HFF-Myc (cell line): ENCODE measurements around the gene NCBP2L.
A peak's percentile ranks its signal among the peaks of the same experiment; 100 is the strongest.

Experiments used
- DNase-seq: peaks from one replicate; pipeline ENCODE4 v3.0.0-alpha.2; 2011; ENCODE audit warnings: low read depth; ENCODE audit errors: extremely low read depth
- H3K4me3 ChIP-seq: replicated peaks from 2 replicates; pipeline ENCODE4 v1.5.1; 2011; ENCODE audit warnings: low read depth, mild to moderate bottlenecking, control low read depth, low read length
- TF ChIP-seq, protein P1 (sequence below): IDR thresholded peaks from 2 replicates; pipeline ENCODE4 v1.5.1; 2012; ENCODE audit warnings: mild to moderate bottlenecking, low read depth, low read length, control low read depth; ENCODE audit errors: missing control alignments

NCBP2L gene

DNA sequence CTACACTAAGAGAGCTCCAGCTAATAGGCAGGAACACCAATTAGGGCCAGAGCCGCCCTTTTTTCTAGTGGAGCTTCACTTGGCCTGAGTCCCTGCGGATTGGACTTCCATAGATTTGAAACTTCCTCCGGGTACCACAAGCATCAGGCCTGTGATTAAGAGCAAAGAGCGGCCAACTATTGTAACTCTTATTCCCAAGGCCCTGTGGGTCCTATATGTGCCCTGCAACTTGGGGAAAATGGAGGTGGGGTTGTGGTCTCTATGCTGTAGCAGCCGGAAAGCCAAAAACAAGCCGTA, at the start of gene NCBP2L:
Gene NCBP2L (plus strand): TSS at position 198 of the 297 bp plus-strand sequence. CDS start 16,488 bp downstream, outside the sequence.
- peak within 1 kb of the TSS; percentile 35 for H3K4me3 ChIP-seq
- no peak for DNase-seq
- TF ChIP-seq, protein P1, sequence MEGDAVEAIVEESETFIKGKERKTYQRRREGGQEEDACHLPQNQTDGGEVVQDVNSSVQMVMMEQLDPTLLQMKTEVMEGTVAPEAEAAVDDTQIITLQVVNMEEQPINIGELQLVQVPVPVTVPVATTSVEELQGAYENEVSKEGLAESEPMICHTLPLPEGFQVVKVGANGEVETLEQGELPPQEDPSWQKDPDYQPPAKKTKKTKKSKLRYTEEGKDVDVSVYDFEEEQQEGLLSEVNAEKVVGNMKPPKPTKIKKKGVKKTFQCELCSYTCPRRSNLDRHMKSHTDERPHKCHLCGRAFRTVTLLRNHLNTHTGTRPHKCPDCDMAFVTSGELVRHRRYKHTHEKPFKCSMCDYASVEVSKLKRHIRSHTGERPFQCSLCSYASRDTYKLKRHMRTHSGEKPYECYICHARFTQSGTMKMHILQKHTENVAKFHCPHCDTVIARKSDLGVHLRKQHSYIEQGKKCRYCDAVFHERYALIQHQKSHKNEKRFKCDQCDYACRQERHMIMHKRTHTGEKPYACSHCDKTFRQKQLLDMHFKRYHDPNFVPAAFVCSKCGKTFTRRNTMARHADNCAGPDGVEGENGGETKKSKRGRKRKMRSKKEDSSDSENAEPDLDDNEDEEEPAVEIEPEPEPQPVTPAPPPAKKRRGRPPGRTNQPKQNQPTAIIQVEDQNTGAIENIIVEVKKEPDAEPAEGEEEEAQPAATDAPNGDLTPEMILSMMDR, result no peak

DNA sequence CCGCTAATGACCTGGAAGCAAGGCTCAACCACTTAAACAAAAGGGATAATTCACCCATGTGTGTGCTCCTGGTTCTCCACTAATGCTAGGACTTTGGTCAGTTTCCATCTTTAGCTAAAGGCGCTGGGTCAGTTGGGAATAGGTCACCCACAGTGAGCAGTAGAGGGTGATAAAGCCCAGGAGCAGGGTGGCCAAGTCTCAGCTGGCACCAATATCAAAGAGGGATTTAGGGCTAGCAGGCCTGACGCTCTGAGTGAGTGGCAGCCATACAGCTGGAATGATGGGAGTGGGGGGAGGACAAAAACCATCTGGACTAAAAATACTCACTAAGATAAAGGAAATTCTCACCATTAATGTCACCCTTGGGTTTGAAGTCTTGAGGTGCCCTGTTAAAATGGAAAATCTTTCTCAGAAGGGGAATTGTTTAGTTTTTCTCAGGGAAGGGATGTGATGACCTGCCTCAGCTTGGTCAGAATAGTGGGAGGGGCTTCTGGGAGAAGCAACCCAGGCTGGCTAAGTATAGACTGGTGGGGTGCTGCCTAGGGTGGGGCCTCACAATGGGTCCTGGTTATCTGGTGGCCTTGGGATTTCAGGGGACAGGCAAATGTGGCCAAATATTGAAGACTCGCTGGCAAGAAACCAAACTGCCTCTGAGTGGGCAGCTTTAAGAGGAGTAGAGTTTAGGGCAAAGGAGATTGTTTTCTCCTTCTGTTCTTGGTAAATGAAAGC, 49.0 kb upstream of the NCBP2L start:
- H3K4me3 ChIP-seq, result no peak overlapping the region
- TF ChIP-seq, protein P1, result no peak
- no peak for DNase-seq

DNA sequence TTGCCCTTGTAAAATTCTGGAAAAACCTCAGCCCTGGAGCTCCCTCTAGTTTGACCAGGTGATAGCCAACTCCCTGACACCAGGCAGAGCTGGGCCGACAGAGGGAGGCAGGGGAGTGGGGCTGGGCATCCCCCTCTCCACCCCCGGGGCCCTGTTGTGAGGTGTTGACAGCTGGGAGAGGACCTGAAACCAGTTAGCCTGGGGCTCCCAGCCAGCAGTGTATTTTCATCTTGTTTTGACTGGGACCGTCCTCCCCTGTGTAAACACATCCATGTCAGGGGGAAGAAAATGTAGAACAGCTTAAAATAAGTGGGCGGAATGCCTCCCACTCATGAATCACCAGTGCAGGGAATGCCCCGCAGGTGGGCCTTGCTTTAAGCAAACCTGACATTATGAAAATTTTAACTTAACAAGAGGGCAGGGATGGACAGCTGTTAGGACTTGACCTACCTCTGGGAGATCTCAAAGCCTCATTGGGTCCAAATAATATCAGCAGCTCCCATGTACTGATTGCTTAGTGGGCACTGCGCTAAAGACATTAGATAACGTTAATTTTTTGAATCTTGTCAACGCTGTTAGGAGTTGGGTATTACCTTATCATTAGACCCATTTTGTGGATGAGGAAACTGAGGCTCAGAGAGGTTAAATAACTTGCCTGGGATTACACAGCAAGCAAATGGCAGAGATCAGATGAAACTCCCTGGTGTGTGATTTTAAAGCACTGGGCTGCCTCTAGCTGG, 47.8 kb upstream of the NCBP2L start:
- H3K4me3 ChIP-seq, result no peak overlapping the region
- TF ChIP-seq, protein P1, result no peak
- no peak for DNase-seq

DNA sequence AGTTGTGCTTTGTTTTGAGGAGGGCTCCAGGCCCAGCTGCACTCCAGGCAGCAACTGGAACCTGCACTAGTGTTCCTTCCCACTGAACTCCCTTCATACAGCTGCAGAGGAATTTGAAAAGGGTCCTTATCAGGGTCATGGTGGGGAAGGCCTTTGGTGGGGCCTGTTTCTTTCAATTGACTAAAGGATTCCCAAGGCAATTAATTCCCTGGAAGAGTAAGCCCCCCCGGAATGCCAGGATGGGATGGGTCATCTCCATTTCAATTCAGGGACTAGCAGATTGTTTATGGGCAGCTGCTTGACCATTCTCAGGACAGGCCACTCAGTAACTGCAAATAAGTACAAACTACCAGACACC, 47.3 kb upstream of the NCBP2L start:
- TF ChIP-seq, protein P1, result no peak

DNA sequence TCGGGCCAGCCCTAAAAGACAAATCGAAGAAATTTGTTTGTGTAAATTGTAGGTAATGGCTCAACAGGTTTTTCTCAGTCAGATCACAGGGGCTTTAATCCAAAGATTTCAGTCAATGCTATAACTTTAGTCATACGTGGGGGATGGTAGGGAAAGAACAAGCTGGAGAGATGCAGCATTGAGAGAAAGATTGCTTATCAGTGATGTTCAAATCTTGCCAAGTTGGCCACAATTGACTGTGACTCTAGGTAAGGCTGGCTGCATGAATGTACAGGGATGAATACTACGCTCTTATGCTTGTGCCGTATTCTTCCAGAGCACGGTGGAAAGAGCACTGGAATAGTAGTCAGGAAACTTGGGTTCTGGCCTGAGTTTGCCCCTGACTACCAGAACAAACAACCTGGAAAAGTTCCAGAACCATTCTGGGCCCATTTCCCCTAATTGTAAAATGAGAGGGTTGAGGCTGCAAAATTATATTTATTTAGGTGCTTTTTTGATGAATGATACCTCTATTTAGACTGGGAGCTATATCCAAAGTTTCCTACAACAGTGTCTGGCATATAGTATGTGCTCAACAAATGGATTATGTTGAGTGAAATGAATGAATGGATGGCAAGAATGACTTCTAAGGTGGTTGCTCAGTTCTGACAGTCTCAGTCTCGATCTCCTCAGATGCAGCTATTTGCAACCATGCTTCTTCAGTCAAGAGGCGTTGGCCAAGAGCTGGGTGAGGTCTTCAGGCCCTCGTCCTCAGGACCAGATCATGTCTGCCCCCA, 46.4 kb upstream of the NCBP2L start:
- DNase-seq, result no peak
- TF ChIP-seq, protein P1, result no peak
- H3K4me3 ChIP-seq, result no peak overlapping the region

More for the DNA sequence above, 47.3 kb upstream of the NCBP2L start:
- H3K4me3 ChIP-seq, result no peak overlapping the region
- DNase-seq, result no peak

DNA sequence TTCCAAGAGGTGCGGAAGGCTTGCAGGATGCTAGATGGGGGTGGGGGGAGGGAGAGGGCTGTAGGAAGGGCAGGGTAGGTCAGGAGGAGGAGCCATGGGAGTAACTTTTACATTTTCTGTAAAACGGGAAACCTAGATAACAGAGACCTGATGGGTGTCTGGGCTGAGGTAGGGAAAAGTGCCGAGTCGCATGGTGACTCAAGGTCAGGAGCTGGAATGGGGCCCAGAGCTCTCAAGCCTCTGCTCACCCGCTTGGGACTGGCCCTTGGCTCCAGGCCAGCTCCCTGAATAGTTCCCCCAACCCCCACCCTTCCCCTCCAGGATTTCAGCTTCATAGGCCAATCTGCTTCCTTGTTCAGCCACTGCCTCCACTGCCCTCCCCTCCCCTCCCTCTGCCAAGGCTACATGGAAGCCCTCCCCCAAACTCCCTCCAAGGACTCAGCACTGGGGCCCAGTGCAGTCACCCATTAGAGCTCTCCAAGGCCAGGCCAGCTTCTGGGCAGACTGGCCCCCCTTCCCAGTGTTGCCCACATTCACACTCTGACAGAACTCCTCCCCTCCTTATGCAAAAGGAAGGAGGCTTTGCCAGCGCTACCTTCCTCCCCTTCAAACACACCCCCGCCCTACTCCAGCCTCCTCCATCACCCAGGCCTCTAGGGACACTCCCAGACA, 45.6 kb upstream of the NCBP2L start:
- DNase-seq, result no peak
- H3K4me3 ChIP-seq, result no peak overlapping the region
- TF ChIP-seq, protein P1, result no peak
